MCF 10A (cell line): ENCODE measurements around the gene DDX4. TPM values are rescaled to one million over a fixed set of nuclear protein-coding genes. Genes with fewer than 3 reads are reported as not detected.

Experiments used
- BruUV-seq: library from RNA; stranded (reverse); fragments of 400-500 nt; replicated peaks from 2 replicates; lab custom pipeline; 2021; lab: Mats Ljungman, UMichigan
- CTCF ChIA-PET: fragments of 300-600 bp; sonication (Branson Sonifier 250); formaldehyde crosslinking; extraction: SDS; loops from one replicate; lab custom pipeline; 2021; ENCODE audit warnings: antibody characterized with exemption, inconsistent platforms; lab: Yijun Ruan, JAX
- POLR2A ChIA-PET: fragments of 300-600, 350-650 bp; sonication (Branson Sonifier 250); formaldehyde crosslinking; extraction: SDS; loops from one replicate; lab custom pipeline; 2020; ENCODE audit warnings: antibody characterized with exemption, inconsistent platforms; lab: Yijun Ruan, JAX
- DNase-seq: peaks from one replicate; pipeline ENCODE4 v3.0.0-alpha.2; 2018; ENCODE audit not compliant: unreplicated experiment
- H3K27ac Mint-ChIP-seq: one replicate; pipeline ENCODE4 v1.8.0; 2022; ENCODE audit warnings: mild to moderate bottlenecking, low read depth, mixed read lengths; ENCODE audit not compliant: unreplicated experiment
- H3K27me3 Mint-ChIP-seq: one replicate; pipeline ENCODE4 v1.8.0; 2022; ENCODE audit warnings: mixed read lengths; ENCODE audit not compliant: insufficient read depth, unreplicated experiment
- H3K36me3 Mint-ChIP-seq: one replicate; pipeline ENCODE4 v1.8.0; 2022; ENCODE audit warnings: mild to moderate bottlenecking, moderate library complexity, mixed read lengths; ENCODE audit not compliant: insufficient read depth, unreplicated experiment
- H3K4me1 Mint-ChIP-seq: one replicate; pipeline ENCODE4 v1.8.0; 2022; ENCODE audit warnings: mixed read lengths; ENCODE audit not compliant: insufficient read depth, unreplicated experiment
- H3K4me3 Mint-ChIP-seq: one replicate; pipeline ENCODE4 v1.8.0; 2022; ENCODE audit warnings: mild to moderate bottlenecking, moderate library complexity, mixed read lengths; ENCODE audit not compliant: unreplicated experiment
- H3K9me3 Mint-ChIP-seq: one replicate; pipeline ENCODE4 v1.8.0; 2022; ENCODE audit warnings: mixed read lengths; ENCODE audit not compliant: unreplicated experiment
- intact Hi-C: fragments of 100-400 bp; cut with micrococcal nuclease; formaldehyde crosslinking; loops from 2 replicates; pipeline ENCODE4 v1.14.1; 2022
- total RNA-seq: library from RNA; stranded (reverse); gene quantifications from 2 replicates; pipeline ENCODE4 v1.2.3, GENCODE V29; 2022
- TF ChIP-seq, protein P1 (sequence below): fragments of 200-600 bp; IDR thresholded peaks from one replicate; pipeline ENCODE4 v1.8.0; 2022; ENCODE audit warnings: antibody characterized with exemption, mild to moderate bottlenecking; ENCODE audit not compliant: unreplicated experiment

Gene DDX4
- total RNA-seq, 1 experiment from 2014 or later = not detected

DNA sequence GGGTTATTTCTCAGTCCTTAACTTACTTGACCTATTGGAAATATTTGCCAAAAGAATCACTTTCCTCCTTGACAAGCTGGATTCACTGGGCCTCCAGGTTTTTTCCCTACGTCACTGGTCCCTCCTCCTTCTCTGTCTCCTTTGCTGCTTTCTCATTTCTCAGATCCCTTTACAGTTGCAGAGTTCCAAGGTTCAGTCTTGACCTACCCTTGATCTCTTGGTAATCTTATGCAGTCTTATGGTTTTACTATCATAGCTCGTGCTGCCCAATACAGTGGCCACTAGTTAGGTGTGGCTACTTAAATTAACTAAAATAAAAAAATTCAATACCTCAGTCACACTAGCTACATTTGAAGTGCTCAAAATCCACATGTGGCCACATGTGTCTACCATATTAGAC is 37.1 kb upstream of the DDX4 start:
- TF ChIP-seq, protein P1, sequence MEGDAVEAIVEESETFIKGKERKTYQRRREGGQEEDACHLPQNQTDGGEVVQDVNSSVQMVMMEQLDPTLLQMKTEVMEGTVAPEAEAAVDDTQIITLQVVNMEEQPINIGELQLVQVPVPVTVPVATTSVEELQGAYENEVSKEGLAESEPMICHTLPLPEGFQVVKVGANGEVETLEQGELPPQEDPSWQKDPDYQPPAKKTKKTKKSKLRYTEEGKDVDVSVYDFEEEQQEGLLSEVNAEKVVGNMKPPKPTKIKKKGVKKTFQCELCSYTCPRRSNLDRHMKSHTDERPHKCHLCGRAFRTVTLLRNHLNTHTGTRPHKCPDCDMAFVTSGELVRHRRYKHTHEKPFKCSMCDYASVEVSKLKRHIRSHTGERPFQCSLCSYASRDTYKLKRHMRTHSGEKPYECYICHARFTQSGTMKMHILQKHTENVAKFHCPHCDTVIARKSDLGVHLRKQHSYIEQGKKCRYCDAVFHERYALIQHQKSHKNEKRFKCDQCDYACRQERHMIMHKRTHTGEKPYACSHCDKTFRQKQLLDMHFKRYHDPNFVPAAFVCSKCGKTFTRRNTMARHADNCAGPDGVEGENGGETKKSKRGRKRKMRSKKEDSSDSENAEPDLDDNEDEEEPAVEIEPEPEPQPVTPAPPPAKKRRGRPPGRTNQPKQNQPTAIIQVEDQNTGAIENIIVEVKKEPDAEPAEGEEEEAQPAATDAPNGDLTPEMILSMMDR = no peak
- DNase-seq = no peak
- Mint-ChIP-seq H3K36me3 (peaks cover 14% of the 10 kb centered on the region), H3K27me3 (no peaks in the 10 kb centered on the region), H3K4me3 (no peak overlapping the region), H3K27ac (no peak overlapping the region), H3K9me3 (no peaks in the 10 kb centered on the region), H3K4me1 (no peaks in the 10 kb centered on the region)
- ChIA-PET CTCF (interaction anchor here (1.0 to 1.7 kb wide), 3 partner anchors 9 to 474 kb away, joined by 3 to 8 read pairs (median 3); no protein-coding TSS in a partner anchor), POLR2A (no interaction called here)
- BruUV-seq = no TSS peak
- intact Hi-C loops = no loop called here

DNA sequence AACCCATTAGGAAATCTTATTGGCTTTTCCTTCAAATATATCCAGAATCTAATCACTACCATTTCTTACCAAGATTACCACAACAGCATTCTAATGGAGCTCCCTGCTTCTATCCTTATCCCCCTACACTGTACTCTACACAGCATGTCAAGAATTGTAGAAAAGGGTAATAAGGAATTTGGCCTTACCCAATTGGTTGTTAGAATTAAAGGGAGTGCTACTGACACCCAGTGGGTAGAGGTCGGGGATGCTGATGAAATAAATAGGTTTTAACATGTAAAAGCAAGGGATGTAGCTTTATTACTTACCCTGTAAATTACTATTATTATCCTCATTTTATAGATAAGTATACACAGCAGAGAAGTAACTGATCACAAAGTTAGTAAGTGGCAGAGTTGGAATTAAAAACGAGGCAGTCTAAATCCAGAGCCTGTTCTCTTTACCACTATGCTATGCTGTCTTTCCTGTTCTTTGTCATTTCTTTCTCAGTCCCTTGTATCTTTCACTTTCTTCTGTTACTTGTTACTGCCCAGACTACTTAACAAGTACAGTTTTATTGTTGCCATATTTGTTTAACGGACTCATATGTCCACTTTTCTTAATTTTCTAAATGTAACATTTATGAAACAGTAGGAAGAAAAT is 36.3 kb upstream of the DDX4 start:
- POLR2A ChIA-PET = interaction anchor here (0.7 kb wide), 1 partner anchor 166 kb away, joined by 4 read pairs; no protein-coding TSS in a partner anchor
- intact Hi-C loops = no loop called here
- Mint-ChIP-seq H3K4me3 (no peak overlapping the region), H3K27me3 (no peaks in the 10 kb centered on the region), H3K36me3 (peaks cover 14% of the 10 kb centered on the region), H3K9me3 (no peaks in the 10 kb centered on the region), H3K4me1 (no peaks in the 10 kb centered on the region), H3K27ac (no peak overlapping the region)
- BruUV-seq = no TSS peak
- CTCF ChIA-PET = interaction anchor here (0.6 to 1.7 kb wide), 6 partner anchors 10 to 312 kb away, joined by 3 to 8 read pairs (median 3); no protein-coding TSS in a partner anchor
- DNase-seq = no peak
- TF ChIP-seq, protein P1 = no peak

DNA sequence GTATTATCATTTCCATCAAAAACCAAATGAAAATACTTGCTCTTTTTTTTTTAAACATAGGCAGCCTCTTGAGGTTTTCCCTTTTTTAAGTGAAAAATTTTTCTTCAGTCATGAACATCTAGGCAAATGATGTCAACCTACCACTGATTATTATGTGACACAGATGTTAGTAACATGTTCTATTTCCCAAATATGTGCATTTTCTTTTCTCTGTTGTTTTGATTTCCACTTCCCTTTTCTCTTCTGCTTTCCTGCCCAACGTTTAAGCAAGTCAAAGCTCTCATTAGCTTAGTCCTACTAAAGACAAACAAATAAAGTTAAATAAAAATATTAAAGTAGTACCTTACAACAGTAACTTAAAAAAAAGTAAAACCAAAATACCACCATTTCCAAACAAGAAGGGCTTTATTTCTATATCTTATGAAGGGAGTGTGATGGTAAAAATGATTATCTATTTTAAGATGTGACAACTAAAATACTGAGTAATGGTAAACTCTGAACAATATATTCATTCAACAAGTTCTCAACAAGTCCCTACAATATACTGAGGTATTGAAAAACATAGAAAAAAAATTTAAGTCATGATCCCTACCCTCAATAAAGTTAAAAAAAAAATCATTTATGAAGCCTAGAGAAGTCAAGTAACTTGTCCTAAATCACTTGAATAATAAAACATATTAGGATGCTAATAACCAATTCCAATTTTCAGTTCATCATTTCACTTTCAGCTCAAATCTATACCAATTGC is 35.1 kb upstream of the DDX4 start:
- CTCF ChIA-PET = interaction anchor here (0.6 to 1.2 kb wide), 5 partner anchors 9 to 498 kb away, joined by 3 to 5 read pairs (median 4); no protein-coding TSS in a partner anchor
- no peak for DNase-seq
- Mint-ChIP-seq H3K36me3 (peaks cover 13% of the 10 kb centered on the region), H3K4me3 (no peak overlapping the region), H3K27ac (no peak overlapping the region), H3K4me1 (no peaks in the 10 kb centered on the region), H3K9me3 (no peaks in the 10 kb centered on the region), H3K27me3 (no peaks in the 10 kb centered on the region)
- intact Hi-C loops = no loop called here
- TF ChIP-seq, protein P1 = no peak
- POLR2A ChIA-PET = interaction anchor here (0.7 kb wide), 1 partner anchor 167 kb away, joined by 4 read pairs; no protein-coding TSS in a partner anchor
- BruUV-seq = no TSS peak

DNA sequence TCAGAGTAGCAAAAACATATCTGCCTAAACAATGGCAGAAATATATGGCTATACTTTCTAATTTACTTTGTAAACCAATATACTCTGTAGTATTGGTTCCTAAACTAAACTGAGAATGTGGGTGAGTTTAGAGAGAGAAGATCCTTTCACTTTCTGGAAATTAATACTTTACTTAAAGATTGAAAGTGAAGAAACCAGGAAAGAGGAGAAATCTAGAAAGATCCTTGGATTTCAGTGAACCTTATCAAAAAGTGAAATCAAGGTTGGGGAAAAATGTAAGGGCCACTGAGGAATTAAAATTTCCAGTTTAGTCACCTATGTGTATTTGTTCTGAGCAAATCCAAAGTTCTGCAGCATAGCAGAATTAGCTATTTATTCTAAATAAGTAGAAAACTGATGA is 31.6 kb upstream of the DDX4 start:
- CTCF ChIA-PET = no interaction called here
- H3K9me3 Mint-ChIP-seq = no peaks in the 10 kb centered on the region

More for the DNA sequence above, 31.6 kb upstream of the DDX4 start:
- no peak overlapping the region for H3K27ac Mint-ChIP-seq
- POLR2A ChIA-PET = interaction anchor here (0.7 kb wide), 1 partner anchor 275 kb away, joined by 4 read pairs; no protein-coding TSS in a partner anchor
- H3K36me3 Mint-ChIP-seq = peaks cover 16% of the 10 kb centered on the region
- intact Hi-C loops = no loop called here
- BruUV-seq = no TSS peak
- no peak for DNase-seq
- H3K4me1 Mint-ChIP-seq = no peaks in the 10 kb centered on the region
- no peak overlapping the region for H3K4me3 Mint-ChIP-seq
- TF ChIP-seq, protein P1 = no peak
- no peaks in the 10 kb centered on the region for H3K27me3 Mint-ChIP-seq
